ENCODE measurements around the gene ABCB11. TPM values are rescaled to one million over a fixed set of nuclear protein-coding genes. Genes with fewer than 3 reads are reported as not detected.

Gene ABCB11
- total and polyA plus RNA-seq, 9 donors = under 0.01 to 0.18 (median 0.03) TPM; not detected in 4

- H3K9me3 ChIP-seq = no peaks in the 10 kb centered on the region
- WGBS, 3 donors = 74 to 79% (median 75%) methylated on average over 7 of the region's 7 CpGs
- no peaks in the 10 kb centered on the region for H3K4me1 ChIP-seq (ENCODE audit: insufficient read depth)
- TF ChIP-seq POLR2A (IDR thresholded peaks at IDR 0.05) = no peak
- TF ChIP-seq CTCF (IDR thresholded peaks at IDR 0.05) = no peak
- intact Hi-C loops (cut with DNase I) = no loop called here
- H3K27me3 ChIP-seq = no peaks in the 10 kb centered on the region
- no peak for DNase-seq
- no peak overlapping the region for H3K27ac ChIP-seq
- H3K4me3 ChIP-seq = no peak overlapping the region
- no peaks in the 10 kb centered on the region for H3K36me3 ChIP-seq
Measured at GRCh38 chr2:168992591-168993349, 38.4 kb downstream of the ABCB11 start.

DNA sequence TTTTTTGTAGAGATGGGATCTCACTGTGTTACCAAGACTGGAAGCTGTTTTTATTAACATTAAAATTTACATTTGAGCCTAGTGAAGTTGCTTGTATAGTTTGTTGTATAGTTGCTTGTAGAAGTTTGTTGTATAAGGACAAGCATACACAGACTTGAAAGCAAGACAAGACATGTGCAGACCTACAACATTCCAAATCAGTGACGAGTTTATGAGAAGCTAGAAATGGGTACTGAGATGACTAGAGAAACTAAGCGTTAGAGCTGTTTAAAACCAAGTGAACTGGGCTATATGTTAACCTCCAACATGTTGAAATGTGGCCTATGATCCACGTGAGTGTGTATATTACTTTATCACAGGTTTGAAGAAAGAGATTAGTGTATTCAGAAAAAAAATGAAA is 39.1 kb downstream of the ABCB11 start:
- no peak overlapping the region for H3K27ac ChIP-seq
- H3K9me3 ChIP-seq = no peaks in the 10 kb centered on the region
- intact Hi-C loops (cut with DNase I) = no loop called here
- no peak overlapping the region for H3K4me3 ChIP-seq
- no peaks in the 10 kb centered on the region for H3K36me3 ChIP-seq
- no peak for TF ChIP-seq POLR2A (IDR thresholded peaks at IDR 0.05)
- no peak for TF ChIP-seq EP300 (IDR thresholded peaks at IDR 0.05)
- TF ChIP-seq CTCF (IDR thresholded peaks at IDR 0.05) = no peak
- no peak for DNase-seq
- H3K27me3 ChIP-seq = no peaks in the 10 kb centered on the region
- 82 to 86% (median 85%) methylated on average over 3 of the region's 3 CpGs for WGBS, 3 donors
- H3K4me1 ChIP-seq (ENCODE audit: insufficient read depth) = no peaks in the 10 kb centered on the region

GRCh38 chr2:168988755-168989154 is 42.4 kb downstream of the ABCB11 start:
- no peaks in the 10 kb centered on the region for H3K4me1 ChIP-seq (ENCODE audit: insufficient read depth)
- no peak for DNase-seq
- H3K27ac ChIP-seq = no peak overlapping the region
- H3K36me3 ChIP-seq = no peaks in the 10 kb centered on the region
- H3K4me3 ChIP-seq = no peak overlapping the region
- no peaks in the 10 kb centered on the region for H3K27me3 ChIP-seq
- H3K9me3 ChIP-seq = no peaks in the 10 kb centered on the region
- intact Hi-C loops (cut with DNase I) = no loop called here
- WGBS, 3 donors = 62 to 83% (median 69%) methylated on average over 1 of the region's 1 CpG
- TF ChIP-seq EP300 (IDR thresholded peaks at IDR 0.05) (no peak), POLR2A (IDR thresholded peaks at IDR 0.05) (no peak), CTCF (IDR thresholded peaks at IDR 0.05) (no peak)

- no peak for TF ChIP-seq CTCF (IDR thresholded peaks at IDR 0.05)
- no peak for TF ChIP-seq EP300 (IDR thresholded peaks at IDR 0.05)
- TF ChIP-seq POLR2A (IDR thresholded peaks at IDR 0.05) = no peak
- Histone ChIP-seq H3K27me3 (no peaks in the 10 kb centered on the region), H3K36me3 (no peaks in the 10 kb centered on the region), H3K9me3 (no peaks in the 10 kb centered on the region), H3K4me3 (no peak overlapping the region), H3K4me1 (ENCODE audit: insufficient read depth) (no peaks in the 10 kb centered on the region), H3K27ac (no peak overlapping the region)
- DNase-seq = no peak
- intact Hi-C loops (cut with DNase I) = no loop called here
- 82 to 91% (median 82%) methylated on average over 2 of the region's 2 CpGs for WGBS, 3 donors
Measured at GRCh38 chr2:168986398-168986943, 44.7 kb downstream of the ABCB11 start.
